Inferior parietal cortex (tissue), 1 donor: ENCODE results near the gene PNMA1.

Experiments
- DNase-seq: peaks from one replicate; pipeline ENCODE4 v3.0.0-alpha.2; 2016; ENCODE audit errors: extremely low spot score

PNMA1 gene

GRCh38 chr14:73666583-73666982 is 47.6 kb downstream of the PNMA1 start:
- no peak for DNase-seq

GRCh38 chr14:73665130-73665529 is 49.1 kb downstream of the PNMA1 start:
- DNase-seq = no peak

- no peak for DNase-seq
Measured at GRCh38 chr14:73663548-73664212, 50.5 kb downstream of the PNMA1 start.

GRCh38 chr14:73662487-73662943 is 51.7 kb downstream of the PNMA1 start:
- no peak for DNase-seq

- no peak for DNase-seq
Measured at GRCh38 chr14:73661872-73662271, 52.3 kb downstream of the PNMA1 start.
